GM19455 (cell line): ENCODE measurements around the gene TMEM61.

Source experiments
- ATAC-seq: cut with Tn5 transposase; IDR thresholded peaks from one replicate; pipeline ENCODE4 v1.9.1; 2021; ENCODE audit not compliant: unreplicated experiment

TMEM61 gene

DNA sequence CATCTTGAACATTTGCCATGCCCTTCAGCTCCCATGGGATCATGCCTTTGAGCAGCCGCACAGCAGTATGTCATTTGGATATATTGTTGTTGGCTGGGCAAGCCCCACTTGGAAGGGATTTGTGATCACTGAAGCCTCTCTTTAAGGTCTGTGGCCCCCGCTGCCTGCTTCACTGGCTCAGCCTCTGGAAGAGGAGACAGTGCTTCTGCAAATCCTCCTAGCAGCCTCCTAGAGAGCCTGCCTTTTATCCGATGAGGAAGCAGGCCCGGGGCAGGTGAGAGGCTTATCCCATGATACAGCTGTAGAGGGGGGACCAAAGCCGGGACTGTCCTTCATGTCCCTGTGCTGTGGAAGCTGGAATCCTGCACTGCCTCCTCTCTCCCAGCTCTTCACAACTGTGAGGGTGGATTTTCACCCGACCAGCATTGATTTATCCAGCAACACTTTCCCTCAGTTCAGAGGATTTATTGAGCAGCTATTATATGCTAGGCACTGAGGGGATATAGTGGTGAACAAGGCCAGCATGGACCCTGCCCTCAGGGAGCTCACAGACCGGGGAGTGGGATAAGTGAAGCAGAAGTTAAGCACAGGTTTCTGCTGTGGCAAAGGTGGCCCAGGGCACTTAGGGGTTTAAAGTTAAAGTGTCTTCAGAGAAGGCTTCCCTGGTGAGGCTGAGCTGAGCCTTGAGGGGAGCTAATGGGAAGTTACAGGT lies 3.9 kb downstream of the TMEM61 start:
- ATAC-seq: no peak

DNA sequence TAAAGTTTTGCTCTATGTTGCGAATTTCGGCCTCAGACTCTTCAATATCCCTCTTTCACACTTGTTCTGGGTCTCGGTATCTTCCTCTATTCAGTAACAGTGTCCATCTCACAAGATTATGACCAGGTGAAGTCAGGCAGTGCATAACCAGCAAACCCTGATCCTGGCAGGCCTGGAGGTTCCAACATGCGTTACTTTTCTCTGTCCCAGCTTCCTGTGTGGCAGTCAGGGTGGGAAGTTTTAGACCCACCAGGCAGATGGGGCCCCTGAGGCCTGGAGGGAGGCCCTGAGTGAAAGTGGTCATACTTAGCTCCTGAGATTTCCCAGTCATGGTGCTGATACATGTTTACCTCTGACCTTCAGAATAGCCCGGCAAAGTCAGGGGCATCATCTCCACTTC lies 5.1 kb downstream of the TMEM61 start:
- no peak for ATAC-seq

DNA sequence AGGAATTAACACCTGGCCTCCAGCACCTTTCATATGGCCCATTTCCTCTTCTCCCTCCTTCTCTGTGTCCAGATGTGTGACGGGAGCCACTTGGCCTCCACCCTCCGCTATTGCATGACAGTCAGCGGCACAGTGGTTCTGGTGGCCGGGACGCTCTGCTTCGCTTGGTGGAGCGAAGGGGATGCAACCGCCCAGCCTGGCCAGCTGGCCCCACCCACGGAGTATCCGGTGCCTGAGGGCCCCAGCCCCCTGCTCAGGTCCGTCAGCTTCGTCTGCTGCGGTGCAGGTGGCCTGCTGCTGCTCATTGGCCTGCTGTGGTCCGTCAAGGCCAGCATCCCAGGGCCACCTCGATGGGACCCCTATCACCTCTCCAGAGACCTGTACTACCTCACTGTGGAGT lies 5.6 kb downstream of the TMEM61 start:
- ATAC-seq: no peak

DNA sequence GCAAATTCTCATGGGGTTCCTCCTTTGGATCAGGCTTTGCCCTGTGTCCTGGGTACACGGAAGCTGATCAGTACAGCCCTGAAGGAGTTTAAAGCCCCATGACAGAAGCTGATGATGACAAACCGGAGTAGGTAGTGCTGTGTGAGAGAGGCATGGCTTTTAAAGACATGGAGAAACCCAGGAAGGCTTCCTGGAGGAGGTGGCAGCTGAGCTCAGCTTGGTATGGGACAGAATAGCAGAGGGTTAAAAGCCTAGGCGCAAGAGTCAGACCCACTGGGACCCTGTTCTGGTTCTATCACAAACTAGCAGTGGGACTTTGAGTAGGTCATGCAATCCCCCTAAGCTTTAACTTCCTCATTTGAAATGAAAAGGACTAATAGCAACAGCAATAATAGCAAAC lies 6.1 kb downstream of the TMEM61 start:
- ATAC-seq: no peak

DNA sequence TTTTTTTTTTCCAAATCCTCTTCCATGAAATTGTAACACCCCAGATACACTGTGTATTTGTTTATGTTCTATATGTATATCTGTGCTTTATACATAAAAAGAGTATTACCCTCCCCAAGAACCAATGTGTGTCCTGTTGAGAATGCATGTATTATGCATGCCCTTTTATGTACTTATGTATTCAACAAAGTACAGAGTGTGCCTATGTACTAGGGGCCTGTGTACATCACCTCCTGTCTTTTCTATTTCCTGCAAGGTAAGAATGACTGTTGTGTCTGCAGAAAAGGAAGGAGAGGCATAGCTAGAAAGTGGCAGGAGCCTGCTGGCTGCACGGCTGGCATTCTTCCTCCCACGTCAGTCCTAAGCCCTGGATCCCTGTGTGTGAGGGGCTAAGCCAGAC lies 7.0 kb downstream of the TMEM61 start:
- ATAC-seq: no peak

DNA sequence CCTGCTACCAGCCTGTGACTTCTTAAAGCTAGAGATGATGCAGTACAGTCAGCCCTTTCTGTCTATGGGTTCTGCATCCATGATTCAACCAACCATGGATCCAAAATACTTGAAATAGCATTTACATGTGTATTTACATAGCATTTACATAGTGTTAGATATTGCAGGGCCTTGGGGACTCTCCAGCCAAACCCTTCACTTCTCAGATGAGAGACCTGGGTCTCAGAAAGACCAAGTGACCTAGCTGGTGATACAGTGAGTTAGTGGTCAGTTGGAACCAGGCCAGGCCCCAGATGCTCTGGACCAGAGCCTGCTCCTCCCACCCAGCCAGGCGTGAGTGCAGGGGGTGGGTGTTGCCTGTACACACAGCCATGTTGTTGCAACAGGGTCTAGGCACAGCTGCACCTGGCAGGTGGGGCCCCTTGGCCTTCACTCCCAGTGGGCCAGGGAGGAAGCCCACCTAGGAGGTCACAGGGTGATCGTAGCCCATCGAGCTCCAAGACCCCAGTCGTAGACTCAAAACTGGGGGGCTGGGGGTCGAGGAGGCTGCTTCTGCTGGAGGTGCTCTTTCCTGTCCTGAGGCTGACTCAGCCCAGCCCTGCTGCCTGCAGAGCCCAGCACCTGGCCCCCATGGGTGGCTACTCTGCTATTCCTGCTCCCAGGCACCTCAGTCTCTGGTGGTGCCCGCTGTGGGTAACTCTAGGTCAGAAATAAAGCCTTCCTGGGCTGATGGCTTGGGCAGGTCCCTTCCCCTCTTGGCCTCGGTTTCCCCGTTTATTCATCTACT lies 7.7 kb downstream of the TMEM61 start:
- no peak for ATAC-seq

DNA sequence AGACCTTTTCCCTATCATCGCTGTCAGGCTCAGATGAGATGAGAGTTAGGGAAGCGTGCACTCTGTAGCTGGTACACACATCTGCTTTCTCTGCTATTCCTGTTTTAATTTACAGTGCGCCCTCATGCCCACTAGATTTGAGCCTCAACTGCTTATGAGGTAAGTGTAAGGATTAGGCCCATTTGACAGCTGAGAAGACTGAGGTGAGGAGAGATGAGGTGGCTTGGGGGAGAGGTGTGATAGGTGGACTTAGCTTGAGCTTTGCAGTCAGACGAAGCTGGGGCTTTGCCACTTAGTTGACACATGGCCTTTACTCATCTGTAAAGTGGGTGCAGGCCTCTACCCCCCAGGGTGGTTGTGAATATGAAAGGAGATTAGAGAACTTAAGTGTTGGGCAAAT lies 8.5 kb downstream of the TMEM61 start:
- ATAC-seq: no peak

DNA sequence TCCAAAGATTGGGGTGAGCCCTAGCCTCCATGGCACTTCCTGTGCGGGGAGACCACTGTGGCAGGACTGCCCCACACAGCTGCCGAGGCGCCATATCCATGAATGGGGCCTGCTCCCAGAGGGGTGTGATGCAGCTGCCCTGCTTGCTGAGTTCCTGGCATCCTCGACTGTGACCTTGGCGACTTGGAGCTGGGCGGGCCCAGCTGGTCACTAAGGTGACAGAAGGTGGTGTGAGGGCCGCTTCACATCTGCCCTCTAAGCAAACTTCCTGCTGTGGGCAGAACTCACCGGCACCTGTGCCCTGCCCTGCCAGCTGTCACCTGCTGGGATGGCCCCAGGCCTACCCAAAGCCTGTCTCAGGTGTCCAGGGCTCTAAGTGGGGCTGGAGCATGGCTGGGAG lies 9.0 kb downstream of the TMEM61 start:
- no peak for ATAC-seq

DNA sequence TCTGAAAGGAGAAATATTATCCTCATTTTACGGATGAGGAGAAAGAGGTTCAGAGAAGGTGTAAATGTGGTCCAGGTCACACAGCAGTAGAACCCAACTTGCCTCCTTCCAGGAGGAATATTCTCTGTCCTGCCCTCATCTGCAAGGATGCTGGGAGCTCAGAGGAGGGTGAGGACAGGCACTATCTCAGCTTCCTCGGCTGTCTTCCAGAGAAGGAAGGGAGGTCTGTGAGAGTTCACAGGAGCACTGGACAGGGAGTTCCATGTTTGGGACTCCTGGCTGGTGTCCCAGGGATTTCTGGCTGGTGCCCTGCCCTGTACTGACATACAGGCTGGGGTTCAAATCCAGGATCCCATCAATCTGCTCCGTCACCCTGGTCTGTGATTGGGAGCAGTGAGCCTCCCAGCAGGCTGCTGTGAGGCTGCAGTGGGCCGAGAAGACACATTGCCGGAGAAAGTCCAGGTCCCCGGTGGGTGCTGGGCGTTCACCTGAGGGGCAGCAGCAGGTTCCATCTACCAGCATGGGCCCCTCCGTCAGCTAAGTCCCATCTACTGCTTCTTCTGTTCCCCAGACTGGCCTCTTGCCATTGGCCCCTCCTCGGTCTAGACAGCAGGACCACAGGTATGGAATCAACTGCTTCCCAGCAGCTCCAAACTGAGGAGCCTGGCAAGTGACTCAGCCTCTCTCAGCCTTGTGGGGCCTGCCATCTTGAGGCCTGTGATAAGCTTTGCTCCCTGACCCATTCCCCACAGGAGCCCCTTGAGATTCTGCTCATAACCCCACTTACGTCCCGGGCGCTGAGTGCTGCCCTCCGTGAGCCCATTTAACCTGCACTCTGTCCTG lies 9.8 kb downstream of the TMEM61 start:
- ATAC-seq: no peak

DNA sequence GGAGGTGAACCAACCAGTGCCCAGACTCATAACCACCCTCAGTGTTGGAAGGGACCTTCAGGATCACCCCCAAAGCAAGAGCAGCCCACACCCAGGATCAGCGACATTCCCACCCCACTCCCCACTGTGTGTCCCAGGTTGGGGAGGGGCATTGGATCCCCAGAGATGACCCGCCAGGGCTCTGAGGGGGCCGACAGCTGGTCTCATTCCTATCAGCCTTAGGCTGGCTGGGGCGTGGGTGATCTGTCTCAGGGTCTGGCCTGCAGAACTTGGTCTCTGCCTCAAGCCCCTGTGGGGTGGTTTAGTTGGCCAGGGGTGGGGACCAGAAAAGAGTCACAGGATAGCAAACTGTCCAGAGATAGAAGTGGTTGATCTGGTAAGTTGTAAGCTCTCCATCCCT lies 10.5 kb downstream of the TMEM61 start:
- no peak for ATAC-seq

DNA sequence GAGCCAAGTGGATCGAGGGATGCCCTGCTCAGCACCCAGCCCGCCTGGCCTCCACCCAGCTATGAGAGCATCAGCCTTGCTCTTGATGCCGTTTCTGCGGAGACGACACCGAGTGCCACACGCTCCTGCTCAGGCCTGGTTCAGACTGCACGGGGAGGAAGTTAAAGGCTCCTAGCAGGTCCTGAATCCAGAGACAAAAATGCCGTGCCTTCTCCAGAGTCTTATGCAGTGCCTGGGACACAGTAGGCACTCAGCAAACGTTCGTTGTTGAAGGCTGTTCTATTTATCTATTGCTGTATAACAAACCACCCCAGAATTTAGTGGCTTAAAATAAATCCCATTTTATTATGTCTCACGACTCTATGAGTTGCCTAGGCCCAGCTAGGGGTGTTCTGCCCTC lies 11.5 kb downstream of the TMEM61 start:
- ATAC-seq: no peak

DNA sequence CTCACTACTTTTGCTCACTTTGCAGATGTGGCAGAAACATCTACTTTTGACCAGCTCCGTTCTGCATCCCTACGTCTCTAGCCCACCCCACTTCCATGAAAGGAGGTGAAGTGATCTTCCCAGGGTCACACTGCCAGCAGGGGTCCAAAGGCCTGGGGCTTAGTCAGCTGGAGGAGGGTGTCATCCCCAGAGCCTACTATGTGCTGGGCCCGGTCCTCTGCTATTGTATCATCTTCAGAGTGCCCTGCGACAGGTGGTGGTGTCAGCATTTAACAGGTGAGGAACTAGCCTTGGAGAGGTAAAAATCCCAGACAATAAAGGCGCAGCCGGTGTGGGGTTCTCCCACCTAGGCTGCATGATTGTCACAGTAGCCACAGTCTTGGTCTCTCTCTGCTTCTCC lies 12.7 kb downstream of the TMEM61 start:
- no peak for ATAC-seq

DNA sequence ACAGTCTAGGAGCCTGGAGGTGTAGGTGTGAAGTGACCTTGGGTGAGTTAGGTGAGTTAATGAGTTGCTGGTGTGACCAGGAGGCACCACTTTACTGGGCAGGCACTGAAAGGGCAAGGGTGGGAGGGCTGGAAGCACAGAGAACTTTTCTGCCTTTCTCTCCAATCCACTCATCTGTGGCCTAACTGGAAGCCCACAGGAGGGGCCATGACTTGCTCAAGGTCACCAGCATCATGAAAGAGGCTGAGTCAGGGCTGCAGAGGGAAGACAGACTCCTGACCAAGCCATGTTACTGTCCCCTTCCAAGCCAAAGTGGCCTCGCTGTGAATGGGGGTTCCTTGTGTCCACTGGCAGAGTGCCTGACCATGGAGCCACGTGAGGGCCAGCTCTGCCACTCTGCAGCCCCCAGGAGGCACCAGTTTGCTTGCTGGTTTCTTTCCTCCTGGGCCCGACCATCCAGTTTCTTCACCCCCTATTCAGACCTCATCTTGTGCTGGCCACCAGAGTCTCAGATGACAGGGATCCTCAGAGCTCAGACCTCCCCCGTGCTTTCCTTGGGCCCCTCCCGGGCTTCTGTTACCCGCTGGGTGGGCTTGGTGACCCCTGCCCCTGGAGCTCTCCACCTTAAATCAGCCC lies 14.0 kb downstream of the TMEM61 start:
- no peak for ATAC-seq

DNA sequence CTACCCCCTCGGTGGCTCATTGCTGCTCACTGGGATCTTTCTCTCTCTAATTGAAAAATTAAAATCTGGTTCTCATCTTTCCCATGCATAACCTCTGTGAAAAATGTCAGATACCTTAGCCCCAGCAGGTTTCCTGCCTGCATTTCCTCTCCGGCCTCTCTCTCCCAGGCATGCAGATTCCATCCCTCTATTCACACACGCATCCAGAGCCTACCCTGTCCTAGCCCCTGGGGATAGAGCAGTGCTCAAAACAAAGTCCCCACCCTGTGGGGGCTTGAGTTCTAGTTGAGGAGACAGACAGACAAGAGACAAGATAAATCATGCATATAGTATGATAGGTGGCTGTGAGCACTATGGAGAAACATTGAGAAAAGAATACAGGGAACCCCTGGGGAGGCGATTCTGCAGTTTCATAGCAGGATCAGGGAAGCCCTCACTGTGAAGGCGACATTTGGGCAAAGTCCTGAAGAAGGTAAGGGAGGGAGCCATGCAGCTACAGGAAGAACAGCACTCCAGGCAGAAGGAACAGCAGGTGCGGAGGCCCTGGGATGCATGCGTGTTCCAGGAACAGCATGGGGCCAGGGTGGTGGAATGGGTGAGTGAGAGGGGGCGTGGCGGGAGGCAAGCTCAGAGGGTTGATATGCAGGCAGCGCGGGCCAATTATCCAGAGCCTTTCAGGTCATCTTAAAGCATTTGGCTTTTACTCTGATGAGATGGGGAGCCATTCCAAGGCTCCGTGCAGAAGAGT lies 14.8 kb downstream of the TMEM61 start:
- no peak for ATAC-seq

DNA sequence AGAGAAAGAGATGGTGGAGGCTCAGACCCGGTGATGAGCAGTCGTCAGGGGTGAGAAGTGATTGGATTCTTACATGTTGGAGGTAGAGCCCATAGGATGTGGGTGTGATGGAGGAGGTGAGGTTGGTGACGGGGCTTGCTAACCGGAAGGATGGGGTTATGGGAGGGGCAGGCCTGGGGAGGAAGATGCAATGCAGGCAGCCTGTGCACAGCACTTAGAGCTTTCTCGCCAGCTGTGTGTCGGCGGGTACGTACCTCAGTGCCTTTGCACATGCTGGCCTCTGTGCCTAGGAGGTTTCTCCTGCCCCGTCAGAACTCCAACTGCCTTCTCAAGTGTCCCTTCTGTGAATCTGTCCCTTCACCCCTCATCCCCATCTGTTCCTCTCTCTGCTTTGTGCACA lies 15.4 kb downstream of the TMEM61 start:
- no peak for ATAC-seq

DNA sequence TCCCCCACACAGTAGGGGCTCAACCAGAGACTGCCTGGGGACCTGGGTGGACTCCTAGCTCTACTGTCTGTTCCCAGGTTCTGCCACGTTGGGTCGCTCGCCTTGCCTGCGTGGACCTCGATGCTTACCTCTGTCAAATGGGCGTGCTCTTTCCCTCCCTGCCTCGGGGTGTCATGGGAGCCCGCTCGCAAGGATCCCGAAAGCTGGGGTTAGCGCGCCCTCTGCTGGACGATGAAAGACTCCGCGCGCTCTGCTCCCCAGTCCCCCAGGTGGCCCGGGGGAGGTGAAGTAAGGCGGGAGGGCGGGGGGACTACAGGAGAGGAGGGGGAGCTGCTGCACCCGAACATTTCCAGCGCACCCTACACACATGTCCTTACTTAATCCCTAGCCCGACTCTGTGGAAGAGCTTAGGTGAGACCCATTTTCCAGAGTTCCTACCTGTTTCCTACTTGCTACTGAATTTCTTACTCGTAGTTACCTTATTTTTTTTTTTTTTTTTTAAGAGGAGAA lies 16.0 kb downstream of the TMEM61 start:
- ATAC-seq: peak; percentile 54

DNA sequence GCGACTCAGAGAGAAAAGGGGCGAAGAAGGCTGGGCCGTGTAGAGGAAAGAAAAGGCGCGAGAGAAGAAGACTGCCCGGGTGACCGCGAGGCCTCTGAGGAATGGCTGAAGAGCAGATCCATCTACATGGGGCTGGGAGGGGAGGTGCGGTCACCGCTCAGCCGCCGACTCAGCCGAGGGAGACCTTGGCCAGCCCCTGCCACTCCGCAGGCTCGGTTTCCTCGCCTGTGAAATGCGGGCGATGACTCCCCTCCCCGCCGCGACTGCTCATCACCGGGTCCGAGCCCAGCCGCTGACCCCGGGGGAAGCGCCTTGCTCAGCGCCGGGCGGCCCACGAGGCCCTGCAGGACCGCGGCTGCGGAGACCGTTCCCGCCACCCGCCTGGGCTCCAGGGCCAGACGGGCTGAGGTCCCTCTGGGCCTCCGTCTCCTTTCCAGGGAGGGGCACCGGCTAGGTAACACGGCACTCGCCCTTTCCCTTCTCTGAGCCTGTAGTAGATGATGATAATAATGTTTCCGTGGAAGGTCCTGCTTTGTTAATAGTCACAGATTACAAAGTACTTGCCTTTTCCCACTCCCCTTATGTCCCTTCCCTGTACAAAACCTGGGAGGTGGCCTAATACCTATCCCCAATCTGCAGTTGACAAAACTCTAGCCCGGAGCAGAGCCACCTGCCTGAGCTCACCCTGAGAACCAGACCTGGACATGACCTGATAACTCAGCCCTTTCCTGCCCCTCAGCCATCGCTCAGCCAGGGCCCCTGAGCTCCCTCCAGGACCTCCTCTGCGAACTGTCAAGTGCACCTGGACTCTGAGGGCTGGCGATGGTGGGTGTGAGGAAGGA lies 16.7 kb downstream of the TMEM61 start:
- ATAC-seq: no peak

DNA sequence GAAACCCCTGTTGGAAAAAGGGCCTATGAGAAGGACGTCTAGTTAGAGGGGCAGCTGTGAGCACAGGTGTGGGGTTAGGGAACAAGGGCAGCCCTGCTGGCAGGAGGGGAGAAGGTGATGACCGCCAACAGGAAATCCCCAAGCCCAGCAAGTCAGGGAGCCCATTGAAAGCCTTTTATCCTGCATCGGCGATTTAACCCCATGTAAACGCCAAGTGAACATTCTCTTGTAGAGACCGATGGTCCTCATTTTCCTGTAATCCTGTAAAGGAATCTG lies 17.2 kb downstream of the TMEM61 start:
- no peak for ATAC-seq

DNA sequence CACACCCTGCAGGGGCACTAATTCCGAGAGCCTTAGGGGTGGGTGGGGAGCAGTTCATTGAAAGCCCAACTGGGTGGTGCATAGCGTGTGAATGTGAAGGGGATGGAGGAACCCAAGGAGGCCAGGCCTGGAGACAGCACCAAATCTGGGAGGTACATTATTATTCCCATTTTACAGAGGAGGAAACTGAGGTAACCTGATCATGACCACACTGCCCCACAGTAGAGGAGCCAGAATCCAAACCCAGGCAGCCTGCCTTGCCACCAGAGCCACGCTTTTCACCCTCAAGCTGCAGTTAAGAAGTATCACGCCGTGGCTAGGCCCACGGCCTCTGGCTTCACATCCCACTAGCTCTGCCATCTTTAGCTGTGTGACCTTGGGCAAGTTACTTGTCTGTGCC lies 17.7 kb downstream of the TMEM61 start:
- ATAC-seq: no peak

DNA sequence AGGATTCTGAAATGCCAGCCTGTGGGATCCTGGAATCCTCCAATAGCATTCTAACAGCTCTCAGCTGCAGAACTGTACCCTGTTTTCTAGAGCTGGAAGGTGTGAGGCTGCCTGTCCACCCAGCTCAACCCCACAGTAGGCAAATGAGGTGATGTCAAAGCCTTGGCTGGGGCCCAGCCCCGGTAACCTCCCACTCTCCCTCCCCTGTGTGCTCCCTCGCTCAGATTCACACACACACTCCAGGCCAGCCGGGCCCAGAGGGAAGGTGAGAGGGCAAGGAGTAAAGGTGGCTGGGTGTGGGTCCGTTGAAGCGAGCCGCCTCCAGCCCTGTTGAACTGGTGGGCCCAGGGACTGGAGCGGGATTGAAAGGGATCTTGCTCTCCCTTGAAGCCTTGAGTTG lies 18.2 kb downstream of the TMEM61 start, which contains the start of gene BSND:
TSS of gene BSND (plus strand) at position 257 of the 400 bp plus-strand sequence. CDS start 254 bp downstream, outside the sequence.
- ATAC-seq: no peak
